ENCODE results near the gene SYNPO2. TPM values are rescaled to one million over a fixed set of nuclear protein-coding genes. Genes with fewer than 3 reads are reported as not detected.
A peak's percentile ranks its signal among the peaks of the same experiment; 100 is the strongest.

SYNPO2 gene
- total RNA-seq, 1 experiment from 2014 or later, result 0.28 TPM

- POLR2A ChIA-PET, result no interaction called here
- ATAC-seq (no peak), DNase-seq (ENCODE audit: low read depth, low spot score) (no peak)
- BruUV-seq (replicated peaks), result no TSS peak
- in situ Hi-C loops (cut with HindIII; ENCODE audit: low pct_unique_long_range_greater_than_20kb, low sequenced_read_pairs), result no loop called here
- Histone ChIP-seq H3K27ac (ENCODE audit: low read length) (no peak overlapping the region), H3K27me3 (ENCODE audit: control insufficient read depth, insufficient read depth, low read length) (no peaks in the 10 kb centered on the region; the same call in 1 of the 2 replicates), H3K36me3 (ENCODE audit: control insufficient read depth, insufficient read depth, low read length) (no peaks in the 10 kb centered on the region), H3K4me3 (ENCODE audit: low read depth in 2 of 2, low read length in 2 of 2) (no peak overlapping the region), H3K9me3 (ENCODE audit: control insufficient read depth, insufficient read depth, low read depth, low read length) (no peaks in the 10 kb centered on the region), H3K4me1 (ENCODE audit: control insufficient read depth, insufficient read depth, low read length) (no peaks in the 10 kb centered on the region)
- intact Hi-C loops (cut with micrococcal nuclease; ENCODE audit: unreplicated experiment), result no loop called here
- CTCF ChIA-PET, result no interaction called here
- TF ChIP-seq TCF7L2 (IDR thresholded peaks at IDR 0.05; ENCODE audit: low read depth, low read length), result 0 out of 2 replicates have a peak, but pooled peaks have one; percentile 24
- TF ChIP-seq CTCF (IDR thresholded peaks at IDR 0.05), result no peak
Measured at GRCh38 chr4:118879409-118879808, 9.2 kb upstream of the SYNPO2 start.

- ATAC-seq (no peak), DNase-seq (ENCODE audit: low read depth, low spot score) (no peak)
- Histone ChIP-seq H3K4me3 (ENCODE audit: low read depth in 2 of 2, low read length in 2 of 2) (no peak overlapping the region), H3K4me1 (ENCODE audit: control insufficient read depth, insufficient read depth, low read length) (no peaks in the 10 kb centered on the region), H3K27me3 (ENCODE audit: control insufficient read depth, insufficient read depth, low read length) (no peaks in the 10 kb centered on the region), H3K27ac (ENCODE audit: low read length) (no peak overlapping the region), H3K9me3 (ENCODE audit: control insufficient read depth, insufficient read depth, low read depth, low read length) (no peaks in the 10 kb centered on the region), H3K36me3 (ENCODE audit: control insufficient read depth, insufficient read depth, low read length) (no peaks in the 10 kb centered on the region)
- no TSS peak for BruUV-seq (replicated peaks)
- in situ Hi-C loops (cut with HindIII; ENCODE audit: low pct_unique_long_range_greater_than_20kb, low sequenced_read_pairs), result no loop called here
- no peak for TF ChIP-seq REST (IDR thresholded peaks at IDR 0.05; ENCODE audit: insufficient read depth in 1 of 2, low read depth in 2 of 2, low read length in 1 of 2)
- no peak for TF ChIP-seq POLR2AphosphoS5 (IDR thresholded peaks at IDR 0.05; ENCODE audit: low read depth, low read length)
- TF ChIP-seq SIN3A (IDR thresholded peaks at IDR 0.05; ENCODE audit: borderline replicate concordance, insufficient read depth, low read depth, low read length), result no peak
- no peak for TF ChIP-seq CTCF (IDR thresholded peaks at IDR 0.05)
- TF ChIP-seq TCF7L2 (IDR thresholded peaks at IDR 0.05; ENCODE audit: low read depth, low read length), result no peak
- POLR2A ChIA-PET, result no interaction called here
- intact Hi-C loops (cut with micrococcal nuclease; ENCODE audit: unreplicated experiment), result no loop called here
- CTCF ChIA-PET, result no interaction called here
Measured at GRCh38 chr4:118881512-118882146, 7.0 kb upstream of the SYNPO2 start.
